WERI-Rb-1 (cell line): ENCODE results near the gene TOP2A.

Experiments used
- DNase-seq: peaks from one replicate; pipeline ENCODE4 v3.0.0-alpha.2; 2020
- H3K27ac ChIP-seq: fragments of 250-450 bp; sonication (Bioruptor Pico); 2 replicates; pipeline ENCODE4 v1.5.1; 2020; ENCODE audit warnings: mild to moderate bottlenecking, moderate library complexity
- H3K27me3 ChIP-seq: fragments of 250-450 bp; sonication (Bioruptor Pico); 2 replicates; pipeline ENCODE4 v1.5.1; 2021; ENCODE audit warnings: mild to moderate bottlenecking, low read depth, moderate library complexity; ENCODE audit not compliant: insufficient read depth, severe bottlenecking
- H3K36me3 ChIP-seq: fragments of 250-450 bp; sonication (Bioruptor Pico); 2 replicates; pipeline ENCODE4 v1.5.1; 2020; ENCODE audit warnings: mild to moderate bottlenecking, moderate library complexity
- H3K4me3 ChIP-seq: 2 replicates; pipeline ENCODE4 v1.5.1; 2011; ENCODE audit warnings: low read depth, mild to moderate bottlenecking, control low read depth, low read length
- H3K9me3 ChIP-seq: fragments of 250-450 bp; sonication (Bioruptor Pico); 2 replicates; pipeline ENCODE4 v1.5.1; 2021; ENCODE audit warnings: mild to moderate bottlenecking, moderate library complexity; ENCODE audit not compliant: severe bottlenecking
- CTCF ChIP-seq: IDR thresholded peaks from 2 replicates; pipeline ENCODE4 v1.5.1; 2011; ENCODE audit warnings: low read depth, mild to moderate bottlenecking, control low read depth, inconsistent platforms, low read length

TOP2A gene

GRCh38 chr17:40443988-40444899 lies 26.5 kb upstream of the TOP2A start:
- no peak for DNase-seq
- TF ChIP-seq CTCF: no peak
- Histone ChIP-seq H3K36me3 (no peaks in the 10 kb centered on the region; the same call in 1 of the 2 replicates), H3K27me3 (no peaks in the 10 kb centered on the region), H3K27ac (0 out of 2 replicates have a peak overlapping the region, but pooled peaks have one; percentile 20), H3K4me3 (peak overlapping the region; percentile 49), H3K9me3 (no peaks in the 10 kb centered on the region)

DNA sequence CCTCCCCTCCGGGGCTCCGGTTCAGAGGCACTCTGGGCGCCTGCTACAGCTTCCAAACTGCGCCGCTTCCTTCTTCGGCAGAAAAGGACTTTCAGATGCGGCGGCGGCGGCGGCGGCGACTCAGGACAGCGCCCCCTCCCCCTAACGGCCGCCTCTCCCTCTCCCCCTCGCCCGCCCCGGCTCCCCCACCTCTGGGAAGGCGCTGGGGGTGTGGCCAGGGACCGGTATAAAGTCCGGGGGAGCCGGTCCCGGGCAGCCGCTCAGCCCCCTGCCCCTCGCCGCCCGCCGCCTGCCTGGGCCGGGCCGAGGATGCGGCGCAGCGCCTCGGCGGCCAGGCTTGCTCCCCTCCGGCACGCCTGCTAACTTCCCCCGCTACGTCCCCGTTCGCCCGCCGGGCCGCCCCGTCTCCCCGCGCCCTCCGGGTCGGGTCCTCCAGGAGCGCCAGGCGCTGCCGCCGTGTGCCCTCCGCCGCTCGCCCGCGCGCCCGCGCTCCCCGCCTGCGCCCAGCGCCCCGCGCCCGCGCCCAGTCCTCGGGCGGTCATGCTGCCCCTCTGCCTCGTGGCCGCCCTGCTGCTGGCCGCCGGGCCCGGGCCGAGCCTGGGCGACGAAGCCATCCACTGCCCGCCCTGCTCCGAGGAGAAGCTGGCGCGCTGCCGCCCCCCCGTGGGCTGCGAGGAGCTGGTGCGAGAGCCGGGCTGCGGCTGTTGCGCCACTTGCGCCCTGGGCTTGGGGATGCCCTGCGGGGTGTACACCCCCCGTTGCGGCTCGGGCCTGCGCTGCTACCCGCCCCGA lies 25.7 kb upstream of the TOP2A start, which contains the start of gene IGFBP4:
Gene IGFBP4, plus strand, starts transcription at position 255 of the 792 bp plus-strand sequence. Its CDS starts 286 bp downstream, at position 541.
- H3K27me3 ChIP-seq: no peaks in the 10 kb centered on the region
- peak; percentile 92 for DNase-seq
- TF ChIP-seq CTCF: peak; percentile 91
- no peaks in the 10 kb centered on the region for H3K9me3 ChIP-seq
- peak within 1 kb of the TSS; percentile 49 for H3K4me3 ChIP-seq
- peak within 1 kb of the TSS; percentile 67 for H3K27ac ChIP-seq
- H3K36me3 ChIP-seq: no peaks in the 10 kb centered on the region

- no peaks in the 10 kb centered on the region for H3K27me3 ChIP-seq
- peak overlapping the region; percentile 49 for H3K4me3 ChIP-seq
- no peak for TF ChIP-seq CTCF
- H3K27ac ChIP-seq: peak overlapping the region; percentile 67
- H3K9me3 ChIP-seq: no peaks in the 10 kb centered on the region
- DNase-seq: no peak
- H3K36me3 ChIP-seq: no peaks in the 10 kb centered on the region
These were observed 24.9 kb upstream of the TOP2A start for GRCh38 chr17:40442392-40443195.

DNA sequence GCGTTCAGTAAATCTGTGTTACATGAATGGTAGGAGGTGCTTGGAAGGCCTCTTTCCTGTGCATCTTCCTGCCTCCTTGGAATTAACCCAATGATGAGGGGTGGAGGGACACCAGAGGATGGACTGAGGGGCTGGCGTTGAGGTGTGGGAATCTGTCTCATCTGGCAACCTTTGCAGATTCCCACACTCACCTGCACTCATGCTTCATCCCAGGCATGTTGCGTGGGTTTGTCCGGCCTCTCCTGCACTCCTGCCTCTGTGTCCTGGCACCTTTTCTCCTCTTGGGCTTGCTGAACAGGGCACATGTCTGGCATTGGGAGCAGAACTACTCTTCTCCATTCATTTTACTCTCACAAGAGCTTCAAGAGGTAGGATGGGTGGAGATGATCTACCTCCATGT lies 22.5 kb upstream of the TOP2A start:
- Histone ChIP-seq H3K9me3 (no peaks in the 10 kb centered on the region), H3K27me3 (no peaks in the 10 kb centered on the region), H3K36me3 (no peaks in the 10 kb centered on the region), H3K27ac (no peak overlapping the region), H3K4me3 (no peak overlapping the region)
- TF ChIP-seq CTCF: no peak
- DNase-seq: no peak

- H3K27ac ChIP-seq: no peak overlapping the region
These were observed 19.5 kb upstream of the TOP2A start for GRCh38 chr17:40437095-40437732.

More at GRCh38 chr17:40437095-40437732, 19.5 kb upstream of the TOP2A start:
- H3K36me3 ChIP-seq: no peaks in the 10 kb centered on the region
- H3K4me3 ChIP-seq: no peak overlapping the region
- DNase-seq: no peak
- H3K9me3 ChIP-seq: no peaks in the 10 kb centered on the region
- H3K27me3 ChIP-seq: no peaks in the 10 kb centered on the region
- TF ChIP-seq CTCF: no peak
